ENCODE data around the gene PLCXD3.
"Not testable (repeated sequence)": the region's sequence is repeated elsewhere in the genome, so short reads cannot be mapped to it uniquely, and the experiment has no call there.

The PLCXD3 gene

GRCh38 chr5:41322826-41323225 is 187.6 kb downstream of the PLCXD3 start:
- H3K9me3 Mint-ChIP-seq, H3K4me1 Mint-ChIP-seq, ATAC-seq, H3K27me3 Mint-ChIP-seq, H3K36me3 Mint-ChIP-seq, H3K27ac Mint-ChIP-seq, H3K4me3 Mint-ChIP-seq: not testable (repeated sequence)

DNA sequence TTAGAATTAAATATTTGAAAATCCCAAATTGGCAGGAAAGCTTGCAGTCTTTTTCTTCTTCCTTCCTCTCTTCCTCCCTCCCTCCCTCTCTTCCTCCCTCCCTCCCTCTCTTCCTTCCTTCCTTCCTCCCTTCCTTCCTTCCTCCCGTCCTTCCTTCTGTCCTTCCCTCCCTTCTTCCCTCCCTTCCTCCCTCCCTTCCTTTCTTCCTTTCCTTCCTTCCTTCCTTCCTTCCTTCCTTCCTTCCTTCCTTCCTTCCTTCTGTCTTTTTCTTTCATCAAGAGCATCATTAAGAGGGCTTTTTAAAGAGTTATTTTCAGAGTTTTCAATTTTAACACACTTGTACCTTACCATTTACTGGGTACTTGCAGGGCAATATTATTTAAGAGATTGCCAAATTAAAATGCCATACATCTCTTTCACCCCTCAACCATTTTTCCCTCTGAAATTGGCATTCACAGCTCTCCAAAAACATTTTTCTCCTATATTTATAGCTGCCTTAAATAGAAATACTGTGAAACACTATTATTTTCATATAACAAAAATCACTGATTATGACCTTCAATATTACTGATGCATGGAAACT is 197.8 kb downstream of the PLCXD3 start:
- no peak for ATAC-seq
- Mint-ChIP-seq H3K27ac (no peak overlapping the region), H3K27me3 (no peaks in the 10 kb centered on the region), H3K4me3 (no peak overlapping the region), H3K36me3 (no peaks in the 10 kb centered on the region), H3K4me1 (no peaks in the 10 kb centered on the region), H3K9me3 (peaks cover 5% of the 10 kb centered on the region)

GRCh38 chr5:41312066-41312465 is 198.3 kb downstream of the PLCXD3 start:
- Mint-ChIP-seq H3K36me3 (no peaks in the 10 kb centered on the region), H3K27ac (no peak overlapping the region), H3K9me3 (peaks cover 6% of the 10 kb centered on the region), H3K27me3 (no peaks in the 10 kb centered on the region), H3K4me3 (no peak overlapping the region), H3K4me1 (no peaks in the 10 kb centered on the region)
- no peak for ATAC-seq

- Mint-ChIP-seq H3K27me3 (no peaks in the 10 kb centered on the region), H3K4me1 (no peaks in the 10 kb centered on the region), H3K36me3 (no peaks in the 10 kb centered on the region), H3K9me3 (peaks cover 6% of the 10 kb centered on the region), H3K27ac (no peak overlapping the region), H3K4me3 (no peak overlapping the region)
- no peak for ATAC-seq
Measured at GRCh38 chr5:41309275-41309674, 201.1 kb downstream of the PLCXD3 start.

DNA sequence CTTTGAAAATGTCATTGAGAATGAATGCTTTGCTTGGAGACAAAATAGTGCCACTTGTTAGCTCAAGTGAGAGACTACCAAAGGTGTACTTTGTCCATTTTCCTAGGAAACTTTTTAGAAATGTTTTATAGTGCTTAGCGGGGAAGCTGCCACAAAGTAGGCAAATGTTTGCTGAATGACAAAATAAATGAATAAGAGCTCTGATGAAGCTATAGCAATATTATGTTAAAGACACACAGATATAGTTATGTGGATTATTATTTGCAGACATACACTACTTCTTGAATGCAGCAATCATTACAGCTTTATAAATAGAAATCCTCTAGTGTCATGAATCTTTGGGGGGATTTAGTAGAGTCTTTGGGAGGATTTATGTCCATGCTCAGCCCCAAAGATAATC is 204.4 kb downstream of the PLCXD3 start:
- H3K27me3 Mint-ChIP-seq, result no peaks in the 10 kb centered on the region
- no peak overlapping the region for H3K27ac Mint-ChIP-seq
- no peak overlapping the region for H3K4me3 Mint-ChIP-seq
- peaks cover 6% of the 10 kb centered on the region for H3K9me3 Mint-ChIP-seq
- ATAC-seq, result no peak
- H3K4me1 Mint-ChIP-seq, result no peaks in the 10 kb centered on the region
- no peaks in the 10 kb centered on the region for H3K36me3 Mint-ChIP-seq

DNA sequence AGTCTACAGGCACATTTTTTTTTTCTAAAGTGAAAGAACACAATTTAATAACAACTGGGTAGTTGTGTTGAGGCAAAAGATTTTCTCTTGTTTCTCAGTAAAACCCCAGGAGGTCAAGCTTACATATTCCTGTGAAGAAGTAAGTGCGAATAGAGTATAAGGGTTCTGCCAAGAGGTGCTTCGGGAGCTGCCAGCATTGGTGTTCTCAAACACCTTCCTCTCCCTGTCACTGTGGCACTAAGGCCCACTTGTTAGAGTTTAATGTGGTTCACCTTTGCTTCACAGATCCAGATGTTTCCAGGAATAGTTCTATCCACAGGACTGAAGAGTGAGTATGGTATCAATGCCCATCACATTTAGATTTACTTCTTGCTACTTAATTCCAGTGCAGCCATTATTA is 205.3 kb downstream of the PLCXD3 start:
- H3K27ac Mint-ChIP-seq, result no peak overlapping the region
- H3K4me3 Mint-ChIP-seq, result no peak overlapping the region
- no peaks in the 10 kb centered on the region for H3K36me3 Mint-ChIP-seq
- peaks cover 6% of the 10 kb centered on the region for H3K9me3 Mint-ChIP-seq
- ATAC-seq, result no peak
- H3K27me3 Mint-ChIP-seq, result no peaks in the 10 kb centered on the region
- no peaks in the 10 kb centered on the region for H3K4me1 Mint-ChIP-seq

- Mint-ChIP-seq H3K27ac (no peak overlapping the region), H3K9me3 (no peaks in the 10 kb centered on the region), H3K27me3 (no peaks in the 10 kb centered on the region), H3K36me3 (no peaks in the 10 kb centered on the region), H3K4me1 (no peaks in the 10 kb centered on the region), H3K4me3 (no peak overlapping the region)
- ATAC-seq, result no peak
Measured at GRCh38 chr5:41296066-41296465, 214.3 kb downstream of the PLCXD3 start.

GRCh38 chr5:41291323-41291722 is 219.1 kb downstream of the PLCXD3 start:
- H3K4me3 Mint-ChIP-seq, result no peak overlapping the region
- H3K4me1 Mint-ChIP-seq, result no peaks in the 10 kb centered on the region
- no peak overlapping the region for H3K27ac Mint-ChIP-seq
- no peaks in the 10 kb centered on the region for H3K36me3 Mint-ChIP-seq
- no peaks in the 10 kb centered on the region for H3K27me3 Mint-ChIP-seq
- peaks cover 11% of the 10 kb centered on the region for H3K9me3 Mint-ChIP-seq
- no peak for ATAC-seq

DNA sequence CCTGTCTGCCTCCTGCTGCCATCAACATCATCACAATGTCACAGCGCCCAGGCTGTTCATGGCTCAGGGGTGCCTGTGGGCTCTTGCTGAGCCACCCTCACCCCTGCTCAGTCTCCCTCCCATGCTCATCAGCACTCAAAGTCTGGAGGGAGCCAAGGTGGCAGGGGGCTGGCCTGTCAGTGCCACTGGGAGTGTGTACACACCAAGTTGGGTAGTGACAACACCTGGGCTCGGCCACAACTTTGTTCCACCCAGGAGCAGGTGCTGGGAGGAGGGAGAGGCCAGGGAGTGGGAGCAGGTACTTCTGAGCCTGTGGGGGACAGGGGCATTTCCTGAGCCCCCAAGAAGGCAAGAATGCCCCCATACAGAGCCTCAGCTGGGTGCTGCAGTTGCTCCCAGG is 219.6 kb downstream of the PLCXD3 start:
- ATAC-seq, result peak; percentile 11
- Mint-ChIP-seq H3K27ac (no peak overlapping the region), H3K4me3 (no peak overlapping the region), H3K4me1 (no peaks in the 10 kb centered on the region), H3K27me3 (no peaks in the 10 kb centered on the region), H3K36me3 (no peaks in the 10 kb centered on the region), H3K9me3 (peaks cover 11% of the 10 kb centered on the region)

DNA sequence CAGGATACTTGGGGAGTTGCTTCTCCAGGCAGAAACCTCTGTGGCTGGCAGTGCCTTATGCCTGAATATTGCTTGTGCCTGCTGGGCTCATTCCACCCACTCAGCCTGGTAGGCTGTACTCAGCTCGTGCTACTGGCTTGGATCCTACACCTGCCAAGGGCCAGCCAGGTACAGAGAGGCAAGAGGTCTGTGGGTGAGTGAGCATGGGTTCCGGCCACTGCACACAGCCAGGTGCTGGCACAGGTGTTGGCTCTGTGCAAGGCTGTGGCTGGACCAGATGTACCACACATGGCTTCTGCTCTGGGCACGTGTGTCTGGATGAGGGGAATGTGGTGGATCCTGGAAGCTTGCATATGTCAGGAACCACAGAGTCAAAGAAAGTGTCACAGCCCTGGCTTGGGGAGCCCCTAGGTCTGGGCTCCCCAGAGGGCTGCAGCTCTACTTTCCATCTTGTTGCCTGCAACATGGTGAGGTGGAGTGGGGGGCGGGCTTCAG is 220.4 kb downstream of the PLCXD3 start:
- Mint-ChIP-seq H3K27ac (no peak overlapping the region), H3K4me3 (no peak overlapping the region), H3K4me1 (no peaks in the 10 kb centered on the region), H3K9me3 (peaks cover 11% of the 10 kb centered on the region), H3K27me3 (no peaks in the 10 kb centered on the region), H3K36me3 (no peaks in the 10 kb centered on the region)
- peak; percentile 28 for ATAC-seq

- H3K4me1 Mint-ChIP-seq, result no peaks in the 10 kb centered on the region
- no peak for ATAC-seq
- H3K27ac Mint-ChIP-seq, result no peak overlapping the region
- no peaks in the 10 kb centered on the region for H3K27me3 Mint-ChIP-seq
- H3K9me3 Mint-ChIP-seq, result peaks cover 15% of the 10 kb centered on the region
- no peaks in the 10 kb centered on the region for H3K36me3 Mint-ChIP-seq
- no peak overlapping the region for H3K4me3 Mint-ChIP-seq
Measured at GRCh38 chr5:41286696-41287095, 223.7 kb downstream of the PLCXD3 start.

- Mint-ChIP-seq H3K27me3 (no peaks in the 10 kb centered on the region), H3K9me3 (peaks cover 15% of the 10 kb centered on the region), H3K4me3 (no peak overlapping the region), H3K4me1 (no peaks in the 10 kb centered on the region), H3K27ac (no peak overlapping the region), H3K36me3 (no peaks in the 10 kb centered on the region)
- ATAC-seq, result no peak
Measured at GRCh38 chr5:41286165-41286564, 224.2 kb downstream of the PLCXD3 start.

DNA sequence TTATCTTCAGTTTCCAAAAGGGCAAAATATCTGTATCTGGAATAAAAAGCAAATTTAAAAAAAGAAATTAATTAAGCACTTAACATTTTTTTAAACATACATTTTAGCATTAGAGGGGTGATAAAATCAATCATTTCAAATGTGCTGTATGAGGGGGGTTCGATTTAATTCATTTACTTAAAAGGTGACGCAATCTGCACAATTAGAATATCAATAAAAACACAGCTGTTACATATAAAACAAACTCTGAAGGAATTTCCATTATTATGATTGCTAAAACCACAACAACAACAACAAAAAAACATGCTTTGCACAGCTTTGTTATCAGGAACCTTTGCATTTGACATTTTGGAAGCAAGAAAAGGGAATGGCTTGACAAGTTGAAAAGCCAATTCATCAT is 225.5 kb downstream of the PLCXD3 start:
- Mint-ChIP-seq H3K27me3 (no peaks in the 10 kb centered on the region), H3K27ac (no peak overlapping the region), H3K4me3 (no peak overlapping the region), H3K4me1 (no peaks in the 10 kb centered on the region), H3K9me3 (peaks cover 15% of the 10 kb centered on the region), H3K36me3 (no peaks in the 10 kb centered on the region)
- no peak for ATAC-seq

GRCh38 chr5:41281215-41281810 is 229.1 kb downstream of the PLCXD3 start:
- H3K4me1 Mint-ChIP-seq, result no peaks in the 10 kb centered on the region
- no peak overlapping the region for H3K4me3 Mint-ChIP-seq
- no peaks in the 10 kb centered on the region for H3K27me3 Mint-ChIP-seq
- H3K27ac Mint-ChIP-seq, result no peak overlapping the region
- ATAC-seq, result no peak
- H3K9me3 Mint-ChIP-seq, result peaks cover 4% of the 10 kb centered on the region
- no peaks in the 10 kb centered on the region for H3K36me3 Mint-ChIP-seq

- peaks cover 4% of the 10 kb centered on the region for H3K9me3 Mint-ChIP-seq
- H3K36me3 Mint-ChIP-seq, result no peaks in the 10 kb centered on the region
- no peaks in the 10 kb centered on the region for H3K27me3 Mint-ChIP-seq
- H3K4me3 Mint-ChIP-seq, result no peak overlapping the region
- no peaks in the 10 kb centered on the region for H3K4me1 Mint-ChIP-seq
- H3K27ac Mint-ChIP-seq, result no peak overlapping the region
- ATAC-seq, result no peak
Measured at GRCh38 chr5:41279040-41279439, 231.4 kb downstream of the PLCXD3 start.

DNA sequence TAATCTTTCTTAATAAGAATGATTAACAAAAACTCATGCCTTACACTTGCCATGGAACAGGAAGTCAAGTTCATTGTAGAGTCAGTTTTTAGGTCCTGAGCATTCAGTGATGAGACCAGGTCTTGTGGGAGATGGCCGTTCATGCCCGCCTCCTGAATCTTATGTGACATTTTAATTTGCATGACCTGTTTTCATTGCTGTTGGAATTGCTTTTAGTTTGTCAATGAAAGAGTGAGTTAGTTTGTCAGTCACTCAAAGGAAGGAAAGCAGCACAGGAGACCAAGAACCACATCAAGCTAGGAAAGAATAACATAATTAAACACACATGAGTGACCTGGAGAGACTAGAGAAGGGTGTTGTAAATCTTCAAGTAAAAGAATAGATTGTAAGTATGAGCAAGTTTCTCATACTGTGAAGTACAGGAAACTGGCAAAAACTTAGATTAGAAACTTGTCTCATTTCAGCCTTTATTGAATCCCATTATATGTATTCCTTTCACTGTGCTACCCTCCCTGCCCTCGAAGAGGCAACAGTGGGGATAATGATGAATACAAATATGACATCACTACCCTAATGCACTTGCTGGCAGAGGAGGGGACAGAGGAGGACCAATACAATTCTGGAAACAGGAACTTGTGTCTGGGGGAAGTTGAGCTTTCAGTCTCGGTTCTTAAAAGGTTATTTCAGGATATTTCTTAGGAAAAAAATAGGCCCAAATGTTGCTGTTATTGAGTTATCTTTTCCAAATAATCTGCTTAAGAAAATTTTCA is 232.7 kb downstream of the PLCXD3 start:
- Mint-ChIP-seq H3K36me3 (no peaks in the 10 kb centered on the region), H3K27me3 (no peaks in the 10 kb centered on the region), H3K4me1 (no peaks in the 10 kb centered on the region), H3K27ac (no peak overlapping the region), H3K4me3 (no peak overlapping the region), H3K9me3 (no peaks in the 10 kb centered on the region)
- ATAC-seq, result no peak

Measured in stimulated activated memory B cell treated with anti-CD40 and anti-IgM and Interleukin-4, amounts not matched to agents 10 μg/mL and 1 μg/mL and 100 μg/mL, for 72 hours (primary cell).